Fibroblast of skin of right quadriceps (primary cell): Measurements from ENCODE around the gene BRMS1L.
A peak's percentile ranks its signal among the peaks of the same experiment; 100 is the strongest.
"Not testable (repeated sequence)": the region's sequence is repeated elsewhere in the genome, so short reads cannot be mapped to it uniquely, and the experiment has no call there.

Experiments used
- DNase-seq: peaks from one replicate; pipeline ENCODE4 v3.0.0-alpha.2; 2013

BRMS1L gene

GRCh38 chr14:35826218-35826951 lies at the start of gene BRMS1L:
Gene BRMS1L, plus strand, starts transcription at chr14:35826338. Its CDS starts 179 bp downstream, at chr14:35826517.
- DNase-seq = peak; percentile 99

GRCh38 chr14:35776823-35777222 lies 49.3 kb upstream of the BRMS1L start:
- DNase-seq = no peak

GRCh38 chr14:35777550-35777949 lies 48.6 kb upstream of the BRMS1L start:
- DNase-seq = not testable (repeated sequence)

GRCh38 chr14:35779368-35779767 lies 46.8 kb upstream of the BRMS1L start:
- DNase-seq = no peak

- no peak for DNase-seq
These were observed 42.4 kb upstream of the BRMS1L start for GRCh38 chr14:35783699-35784098.

- no peak for DNase-seq
These were observed 39.3 kb upstream of the BRMS1L start for GRCh38 chr14:35786856-35787255.

- peak; percentile 33 for DNase-seq
These were observed 36.5 kb upstream of the BRMS1L start for GRCh38 chr14:35789651-35790050.

- DNase-seq = no peak
These were observed 28.3 kb upstream of the BRMS1L start for GRCh38 chr14:35797796-35798195.

- no peak for DNase-seq
These were observed 19.9 kb upstream of the BRMS1L start for GRCh38 chr14:35806006-35806907.

GRCh38 chr14:35807131-35807961 lies 18.8 kb upstream of the BRMS1L start:
- DNase-seq = no peak

- DNase-seq = no peak
These were observed 18.0 kb upstream of the BRMS1L start for GRCh38 chr14:35808076-35808637.

GRCh38 chr14:35808638-35809563 lies 17.2 kb upstream of the BRMS1L start, which contains the start of gene RALGAPA1:
Gene RALGAPA1, minus strand, starts transcription at chr14:35809295. Its CDS starts 460 bp downstream, at chr14:35808835.
- peak; percentile 98 for DNase-seq

GRCh38 chr14:35809597-35809996 lies 16.5 kb upstream of the BRMS1L start:
- DNase-seq = no peak

GRCh38 chr14:35810963-35811362 lies 15.2 kb upstream of the BRMS1L start:
- DNase-seq = no peak

- peak; percentile 37 for DNase-seq
These were observed 11.7 kb upstream of the BRMS1L start for GRCh38 chr14:35814371-35815005.

- peak; percentile 19 for DNase-seq
These were observed 7.6 kb upstream of the BRMS1L start for GRCh38 chr14:35818346-35819115.

- DNase-seq = no peak
These were observed 6.3 kb upstream of the BRMS1L start for GRCh38 chr14:35819591-35820540.

GRCh38 chr14:35821564-35822411 lies 4.3 kb upstream of the BRMS1L start:
- peak; percentile 21 for DNase-seq
